NCI-H1105 (cell line): ENCODE results near the gene CCER1.
"Not testable (repeated sequence)": the region's sequence is repeated elsewhere in the genome, so short reads cannot be mapped to it uniquely, and the experiment has no call there.

ENCODE experiments used
- DNase-seq: peaks from one replicate; lab custom pipeline; 2025; lab: John Stamatoyannopoulos, UW

The CCER1 gene, protein sequence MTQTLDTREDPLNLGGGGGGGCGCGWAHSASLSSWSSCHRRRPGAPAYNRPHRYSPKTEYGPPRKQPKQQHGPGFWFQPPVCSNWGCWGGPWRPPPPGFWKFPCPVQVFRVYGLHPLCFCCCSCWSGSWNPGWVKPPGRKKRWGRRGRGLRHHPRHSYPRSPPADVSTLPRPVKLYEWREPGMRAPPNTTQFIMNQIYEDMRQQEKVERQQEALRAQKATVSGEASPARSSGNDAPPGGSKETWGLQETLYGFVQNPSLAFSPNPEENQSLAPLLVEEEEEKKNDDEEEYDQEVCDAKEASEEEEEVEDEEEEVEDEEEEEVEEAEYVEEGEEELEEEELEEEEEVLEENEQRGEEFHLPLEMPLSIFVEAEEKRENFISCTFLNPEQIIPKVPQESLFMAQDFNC

DNA sequence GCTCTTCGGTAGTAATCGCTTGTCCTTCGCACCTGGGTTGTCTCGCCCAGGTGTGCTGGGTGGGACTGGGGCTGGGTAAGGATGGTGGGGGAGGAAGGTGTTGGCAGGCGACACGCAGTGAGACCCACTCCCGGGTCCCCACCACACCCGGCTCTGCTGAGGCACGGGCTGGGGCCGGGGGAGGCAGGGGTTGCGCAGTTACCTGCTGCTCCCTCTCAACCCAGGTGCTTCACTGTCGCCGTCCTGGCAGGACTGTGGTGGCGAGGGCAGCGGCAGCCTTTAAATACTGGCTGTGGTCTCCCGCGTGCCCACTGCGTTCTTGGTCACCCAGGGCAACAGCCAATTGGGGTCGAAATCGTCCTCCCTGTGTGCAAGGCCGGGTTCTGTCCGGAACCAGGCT is at the start of gene CCER1:
CCER1 (minus strand) TSS at position 256 of the 400 bp plus-strand sequence. CDS start 434 bp downstream, outside the sequence.
- DNase-seq, result no peak

DNA sequence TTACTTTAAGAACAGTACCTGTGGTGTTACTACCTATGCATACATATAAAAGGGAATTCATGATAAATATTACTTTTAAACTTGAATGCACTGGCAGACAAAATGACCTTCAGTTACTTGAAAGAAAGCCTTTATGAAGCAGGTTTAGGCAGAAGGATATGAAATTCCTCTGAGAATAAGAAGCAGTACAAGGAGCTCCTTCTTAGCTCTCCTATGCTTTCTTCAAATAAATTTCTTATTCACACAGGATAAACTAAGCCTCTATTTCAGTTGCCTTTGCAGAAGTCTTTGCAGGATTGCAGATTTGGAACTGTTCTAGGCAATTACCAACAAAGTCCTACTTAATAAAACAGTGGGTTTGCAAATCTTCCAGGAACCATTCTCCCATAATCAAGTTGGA is 48.8 kb upstream of the CCER1 start:
- no peak for DNase-seq

DNA sequence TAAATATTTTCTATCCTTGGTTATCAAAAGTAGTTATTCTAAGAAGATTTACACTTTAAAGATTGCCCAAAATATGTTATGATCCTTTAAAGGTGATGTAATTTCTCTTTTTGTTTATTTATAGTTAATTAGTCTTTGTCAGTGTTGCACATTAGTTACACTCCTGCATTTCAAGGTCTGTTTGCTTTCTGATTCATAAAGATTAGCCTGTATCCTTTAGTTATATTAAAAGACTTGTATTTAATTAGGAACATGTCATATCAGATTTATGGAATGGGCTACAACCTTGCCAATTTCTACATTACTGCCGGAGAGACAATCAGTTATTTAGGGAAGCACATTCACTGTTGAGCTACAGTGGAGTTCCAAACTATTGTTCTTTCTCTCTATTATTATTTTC is 46.3 kb upstream of the CCER1 start:
- peak; percentile 58 for DNase-seq

DNA sequence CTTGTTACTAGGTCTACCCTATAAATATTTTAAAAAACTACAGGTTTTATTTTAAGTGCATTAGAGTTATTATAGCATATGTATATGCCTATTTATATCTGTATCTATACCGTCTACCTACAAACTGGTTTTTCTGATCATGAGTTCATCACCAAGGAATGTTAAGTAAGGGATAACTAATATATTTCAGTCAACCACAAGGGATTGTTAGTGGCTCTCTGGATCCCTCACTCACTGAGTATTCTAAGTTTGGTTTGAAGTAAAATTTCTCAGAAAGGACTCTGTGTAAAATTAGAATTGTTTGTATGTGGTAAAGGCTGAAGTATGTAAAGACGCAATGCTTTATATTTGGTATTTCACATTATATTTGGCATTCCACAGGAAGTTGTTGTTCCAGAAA is 45.0 kb upstream of the CCER1 start:
- no peak for DNase-seq

DNA sequence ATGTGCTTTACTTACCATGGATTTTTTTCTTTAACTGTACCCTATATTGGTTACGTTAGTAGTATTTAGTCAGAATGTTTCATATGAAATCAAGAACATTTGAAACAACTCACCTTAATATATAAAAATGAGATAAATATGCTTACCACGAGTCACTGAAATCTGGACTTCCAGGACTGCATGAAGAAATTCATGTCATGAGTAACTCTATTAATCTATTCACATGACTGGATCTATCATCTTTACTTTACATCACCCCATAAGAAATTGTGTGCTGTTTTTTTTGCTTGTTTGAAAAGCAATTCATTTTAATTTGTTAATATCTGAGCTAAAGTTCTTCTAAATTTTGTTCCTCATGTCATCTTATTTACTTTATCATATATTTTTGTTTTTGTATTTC is 44.6 kb upstream of the CCER1 start:
- no peak for DNase-seq

DNA sequence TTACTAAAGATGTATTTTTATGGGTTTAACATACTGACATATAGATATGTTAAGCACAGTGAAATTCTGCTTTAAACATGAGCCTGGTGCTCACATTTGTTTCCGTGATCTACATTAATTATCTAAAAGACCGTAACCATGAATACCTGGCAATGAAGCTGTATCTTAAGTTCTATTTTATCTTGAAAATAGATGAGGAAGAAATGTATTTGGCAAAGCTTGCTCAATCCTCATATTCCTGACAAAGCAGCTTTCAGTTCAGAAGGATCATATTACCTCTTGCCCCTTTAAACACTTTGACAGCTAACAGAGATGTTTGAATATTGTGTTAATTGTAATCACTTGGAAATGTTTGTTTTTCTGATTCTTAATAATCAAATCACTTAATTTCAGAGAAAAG is 40.0 kb upstream of the CCER1 start:
- DNase-seq, result peak; percentile 27

DNA sequence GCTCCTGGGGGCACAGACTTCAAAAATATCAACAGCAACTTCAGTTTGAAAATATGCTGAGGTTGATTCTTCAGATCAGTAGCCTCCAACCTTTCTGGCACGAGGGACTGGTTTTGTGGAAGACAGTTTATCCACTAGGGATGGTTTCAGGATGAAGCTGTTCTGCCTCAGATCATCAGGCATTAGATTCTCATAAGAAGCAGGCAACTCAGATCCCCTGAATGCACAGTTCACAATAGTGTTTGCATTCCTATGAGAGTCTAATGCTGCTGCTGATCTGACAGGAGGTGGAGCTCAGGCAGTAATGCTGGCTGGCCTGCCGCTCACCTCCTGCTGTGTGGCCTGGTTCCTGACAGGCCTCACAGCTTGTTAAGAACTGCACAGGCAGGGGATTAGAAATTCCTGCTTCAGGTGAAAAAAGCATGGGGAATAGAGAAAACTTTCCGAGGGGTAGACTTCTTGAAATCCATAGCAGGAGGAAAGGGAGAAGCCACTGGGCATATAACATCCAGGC is 37.0 kb upstream of the CCER1 start:
- DNase-seq, result no peak

DNA sequence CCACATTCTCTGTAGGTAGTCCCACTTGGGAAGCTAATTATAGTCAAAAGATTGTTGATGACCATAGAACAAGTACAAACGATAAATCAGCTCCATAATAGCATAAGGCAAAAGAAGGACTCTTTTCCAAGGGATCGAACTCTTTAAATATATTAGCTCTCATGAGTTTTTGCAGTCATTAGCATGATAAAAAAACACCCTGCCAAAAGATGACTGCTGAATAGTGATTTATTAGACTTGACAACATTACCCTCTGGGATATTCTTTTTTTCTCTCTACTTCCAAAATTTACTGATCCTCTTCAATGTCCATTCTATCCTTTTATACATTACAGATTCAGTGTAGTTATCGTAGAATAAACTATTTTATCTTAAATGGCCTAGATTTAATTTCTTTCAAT is 35.6 kb upstream of the CCER1 start:
- no peak for DNase-seq

DNA sequence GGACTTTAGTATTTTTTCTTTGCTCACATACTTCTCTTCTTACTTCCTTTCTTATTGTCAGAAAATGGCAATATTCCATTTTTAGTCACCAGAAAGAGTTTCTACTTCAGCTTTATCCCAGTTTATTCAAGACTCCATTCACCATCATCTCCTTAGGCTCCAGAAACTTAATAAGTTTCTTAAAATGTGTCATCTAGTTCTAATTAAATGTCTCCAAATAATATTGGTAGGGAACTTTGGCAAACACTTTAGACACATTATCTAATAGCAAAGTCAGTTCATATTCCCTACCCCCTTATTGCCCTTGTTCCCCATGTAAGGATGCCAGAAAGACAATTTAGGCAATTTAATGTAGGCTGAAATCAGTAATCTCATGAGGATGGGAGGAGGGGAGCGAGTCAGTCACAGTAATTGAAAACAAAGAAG is 34.7 kb upstream of the CCER1 start:
- DNase-seq, result no peak

DNA sequence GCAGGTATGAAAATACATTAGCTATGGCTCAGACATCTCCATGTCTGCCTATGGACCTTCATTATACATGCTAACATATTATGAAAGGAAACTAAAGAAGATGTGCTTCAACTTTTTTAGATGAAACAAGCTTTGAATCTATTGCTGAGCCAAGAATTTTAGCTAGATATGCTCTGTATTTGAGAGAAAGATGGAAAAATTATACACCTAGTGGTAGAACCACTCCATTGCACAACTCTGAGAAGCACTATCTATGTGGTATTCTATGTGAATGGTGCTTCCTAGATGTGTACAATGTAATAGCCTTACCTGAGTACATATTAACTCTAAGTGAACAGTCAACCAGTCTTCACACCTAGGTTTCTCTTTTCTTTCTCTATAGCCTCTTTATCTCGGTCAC is 32.5 kb upstream of the CCER1 start:
- no peak for DNase-seq

DNA sequence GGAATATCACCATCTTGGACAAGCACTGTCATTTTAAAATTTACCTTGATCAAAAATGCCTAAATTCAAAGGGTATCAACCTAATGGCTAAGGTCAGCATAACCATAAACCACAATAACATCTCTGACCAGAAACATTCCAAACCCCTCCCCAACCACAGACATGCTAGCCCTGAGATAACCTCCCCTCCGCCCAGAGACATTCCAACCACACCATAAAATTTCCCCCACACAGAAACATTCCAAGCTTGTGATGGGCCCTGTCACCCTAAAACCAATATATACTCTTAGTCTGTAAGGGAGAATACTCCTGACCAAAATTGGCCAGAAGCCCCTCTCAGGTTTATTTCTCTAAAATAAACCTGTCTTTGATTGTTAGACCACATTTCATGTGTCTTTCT is 32.1 kb upstream of the CCER1 start:
- DNase-seq, result no peak

DNA sequence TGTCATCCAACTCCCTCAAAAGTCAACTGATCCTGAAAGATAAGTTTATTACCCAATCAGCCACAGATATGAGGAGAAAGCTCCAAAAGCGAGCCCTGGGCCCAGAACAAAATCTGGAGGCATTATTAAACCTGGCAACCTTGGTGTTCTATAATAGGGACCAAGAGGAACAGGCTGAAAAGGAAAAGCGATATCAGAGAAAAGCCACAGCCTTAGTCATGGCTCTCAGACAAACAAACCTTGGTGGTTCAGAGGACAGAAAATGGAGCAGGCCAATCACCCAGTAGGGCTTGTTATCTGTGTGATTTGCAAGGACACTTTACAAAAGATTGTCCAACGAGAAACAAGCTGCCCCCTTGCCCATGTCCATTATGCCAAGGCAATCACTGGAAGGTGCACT is 30.4 kb upstream of the CCER1 start:
- not testable (repeated sequence) for DNase-seq

DNA sequence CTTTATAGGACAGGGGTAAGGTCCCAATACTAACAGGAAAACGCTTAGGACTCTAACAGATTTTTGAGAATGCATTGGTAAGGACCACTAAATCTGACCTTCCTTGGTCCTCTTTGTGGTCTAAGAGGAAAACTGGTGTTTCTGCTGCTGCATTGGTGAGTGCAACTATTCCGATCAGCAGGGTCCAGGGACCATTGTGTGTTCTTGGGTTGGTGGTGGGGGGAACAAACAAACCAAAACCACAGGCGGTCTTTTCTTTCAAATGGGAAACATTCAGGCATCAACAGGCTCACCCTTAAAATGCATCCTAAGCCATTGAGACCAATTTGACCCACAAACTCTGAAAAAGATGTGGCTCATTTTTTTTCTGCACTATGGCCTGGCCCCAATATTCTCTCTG is 29.1 kb upstream of the CCER1 start:
- no peak for DNase-seq

DNA sequence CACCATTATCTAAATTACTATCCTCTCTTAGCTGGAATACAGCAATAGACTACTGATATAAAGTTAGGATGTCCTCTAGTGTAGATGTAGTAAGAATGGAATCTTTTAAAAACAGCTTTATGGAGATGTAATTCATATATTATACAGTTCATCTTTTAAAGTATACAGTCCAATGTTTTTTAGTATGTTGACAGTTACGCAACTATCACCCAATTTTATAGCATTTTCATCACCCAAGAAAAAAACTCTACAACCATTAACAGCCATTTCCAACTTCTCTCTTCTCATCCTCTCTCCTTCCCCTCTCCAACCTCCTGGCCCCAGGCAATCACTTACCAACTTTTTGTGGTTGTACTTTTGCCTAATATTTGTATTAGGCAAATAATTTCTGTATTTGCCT is 27.2 kb upstream of the CCER1 start:
- DNase-seq, result no peak

DNA sequence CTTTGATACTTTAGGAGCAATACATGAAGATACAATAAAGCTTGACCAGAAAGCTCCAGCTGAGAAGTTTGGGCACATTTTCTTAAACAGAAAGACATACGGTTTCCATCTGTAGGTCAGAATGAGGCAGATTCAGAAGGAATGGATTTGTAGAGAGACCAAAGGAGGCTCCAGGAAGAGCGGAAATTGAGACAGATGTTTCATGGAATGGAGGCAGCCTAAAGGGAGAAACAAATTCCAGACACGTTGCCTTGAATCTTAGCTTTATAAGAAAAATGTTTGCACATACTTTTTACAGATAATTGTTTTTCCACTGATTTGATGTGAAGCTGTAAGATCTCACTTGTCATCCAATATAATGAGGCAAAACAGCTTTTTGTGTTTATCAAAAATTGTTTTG is 25.0 kb upstream of the CCER1 start:
- no peak for DNase-seq

DNA sequence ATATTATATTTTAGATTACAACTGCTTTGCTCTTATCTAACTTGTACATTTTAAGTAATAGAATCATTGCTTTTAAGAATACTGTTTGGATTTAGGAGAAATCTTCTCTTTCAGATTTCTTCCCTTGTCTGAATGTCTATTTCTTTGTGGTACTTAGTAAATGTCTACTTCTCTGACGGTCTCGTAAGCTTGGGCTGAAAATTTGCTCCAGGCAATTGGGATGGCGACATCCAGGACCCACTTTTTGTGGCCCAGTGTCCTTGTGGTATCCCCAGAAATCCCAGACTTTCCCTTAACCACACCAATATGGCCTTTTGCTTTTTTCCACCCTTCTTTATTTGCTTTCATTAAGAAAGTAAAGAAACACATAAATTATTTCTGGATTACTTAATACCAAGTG is 24.0 kb upstream of the CCER1 start:
- DNase-seq, result no peak

DNA sequence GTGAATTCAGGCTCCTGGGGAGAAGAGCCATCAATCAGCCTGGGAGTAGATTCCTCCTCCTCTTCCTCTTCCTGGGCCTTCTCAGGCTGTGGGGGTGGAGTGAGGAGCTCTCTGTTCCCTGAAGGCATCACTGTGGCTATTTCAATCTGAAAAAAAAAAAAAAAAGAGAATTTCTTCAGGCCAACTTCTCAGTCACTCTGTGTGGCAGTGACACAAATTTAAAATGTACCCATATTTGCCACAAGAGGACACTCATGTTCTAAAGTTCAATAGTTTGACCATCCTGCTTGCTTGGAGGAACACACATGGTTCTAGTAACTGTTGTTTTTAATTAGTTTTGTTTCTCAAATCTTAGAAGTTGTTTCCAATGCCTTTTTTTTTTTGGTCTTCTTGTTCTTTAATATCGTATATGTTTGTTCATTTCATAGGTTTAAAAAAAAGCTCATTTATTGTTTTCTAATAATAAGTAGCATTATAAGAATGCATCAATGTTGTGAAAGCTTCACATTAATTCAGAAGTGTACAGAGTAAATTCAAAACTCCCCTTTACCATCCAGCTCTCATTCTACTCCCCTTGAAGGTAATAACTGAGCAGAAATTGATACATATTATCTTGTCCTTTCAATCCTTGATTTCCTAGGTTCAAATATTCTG is 23.3 kb upstream of the CCER1 start:
- DNase-seq, result peak; percentile 25

DNA sequence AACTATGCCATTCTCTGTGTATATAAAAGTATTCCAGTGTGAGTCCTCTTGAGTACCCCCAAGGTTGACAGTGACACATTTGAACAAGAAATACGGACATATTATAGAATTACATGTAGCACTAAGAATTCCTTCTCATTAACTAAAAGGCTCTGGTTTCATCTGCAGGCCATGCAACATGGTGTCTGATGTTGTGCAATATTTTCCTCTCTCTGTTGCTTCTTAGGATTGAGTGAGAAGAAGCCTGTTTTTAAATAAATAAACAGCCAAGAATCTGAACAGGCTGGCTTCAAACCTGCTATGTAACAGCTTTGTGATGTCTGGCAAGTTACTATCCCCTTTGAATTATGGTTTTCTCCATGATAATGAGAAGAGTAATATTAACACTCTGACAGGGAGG is 22.2 kb upstream of the CCER1 start:
- DNase-seq, result no peak

DNA sequence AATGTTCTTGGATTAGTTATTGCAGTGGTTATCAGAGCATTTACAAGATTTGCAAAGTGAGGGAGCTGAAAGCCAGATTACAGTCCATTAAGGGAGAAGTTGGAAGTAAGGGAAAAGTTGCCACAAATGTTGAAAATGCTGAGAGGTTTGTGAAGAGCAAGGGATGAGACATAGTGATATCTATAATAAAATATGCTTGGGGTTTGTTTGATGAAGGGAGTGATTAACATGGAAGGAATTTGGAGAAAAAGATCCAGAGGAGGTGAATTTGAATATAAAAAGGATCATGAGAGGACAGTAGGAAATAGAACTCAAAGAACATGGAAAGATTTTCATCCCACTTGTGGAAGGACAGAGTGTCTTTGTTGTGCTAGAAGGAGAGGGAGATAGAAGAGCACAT is 19.3 kb upstream of the CCER1 start:
- no peak for DNase-seq

DNA sequence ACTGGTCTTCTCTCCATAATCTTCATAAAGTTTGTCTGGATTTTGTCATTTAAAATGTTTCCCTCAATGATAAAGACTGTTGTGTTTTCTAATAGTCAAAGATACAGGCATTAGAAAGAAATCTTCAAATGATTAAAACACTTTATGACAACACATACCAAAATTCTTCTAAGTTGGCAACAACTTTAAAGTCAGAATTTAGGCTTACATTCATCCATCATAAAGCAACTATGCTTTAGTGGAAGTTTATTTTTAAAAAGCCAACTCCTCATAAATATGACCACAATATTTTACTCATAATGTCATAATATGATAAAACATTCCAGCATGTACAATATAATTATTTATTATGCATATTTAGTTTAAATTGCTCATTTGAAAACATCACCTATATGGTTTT is 17.2 kb upstream of the CCER1 start:
- no peak for DNase-seq

DNA sequence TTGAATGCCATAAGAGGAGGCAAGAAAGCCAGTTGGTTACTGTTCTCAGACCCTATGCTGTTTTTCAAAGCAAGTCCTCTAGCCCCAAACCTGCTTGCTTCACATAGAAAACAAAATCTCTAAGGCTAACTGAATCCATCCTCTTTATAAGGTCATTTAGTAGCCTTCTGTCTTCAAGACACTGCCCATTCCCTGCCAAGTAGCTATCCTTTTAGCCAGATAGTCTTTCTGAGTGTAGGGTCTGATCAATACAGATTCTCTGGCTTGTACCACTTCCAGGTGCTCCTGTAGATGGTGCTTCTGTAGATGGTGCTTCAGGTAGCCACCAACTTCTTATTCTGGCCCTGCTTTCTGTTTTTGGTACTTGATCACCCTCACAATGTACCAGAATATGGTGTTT is 15.9 kb upstream of the CCER1 start:
- no peak for DNase-seq

DNA sequence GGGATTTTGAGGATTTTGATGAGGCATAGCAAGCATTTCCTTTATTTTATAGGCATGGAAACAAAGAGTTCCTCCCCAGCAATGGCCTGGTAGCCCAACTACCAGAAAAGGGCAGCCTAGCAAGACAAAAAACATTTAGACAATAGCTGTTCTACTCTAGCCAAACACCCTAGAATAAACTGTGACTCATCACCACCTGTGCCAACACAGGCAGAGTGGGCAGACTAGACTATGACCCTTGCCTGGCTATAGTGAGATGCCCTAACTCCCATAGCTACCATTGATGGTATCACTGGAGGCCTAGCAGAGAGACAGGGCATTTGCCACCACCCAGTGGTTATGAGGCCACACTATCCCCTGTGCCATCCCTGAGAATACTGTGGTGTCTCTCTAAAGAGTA is 15.5 kb upstream of the CCER1 start:
- no peak for DNase-seq

DNA sequence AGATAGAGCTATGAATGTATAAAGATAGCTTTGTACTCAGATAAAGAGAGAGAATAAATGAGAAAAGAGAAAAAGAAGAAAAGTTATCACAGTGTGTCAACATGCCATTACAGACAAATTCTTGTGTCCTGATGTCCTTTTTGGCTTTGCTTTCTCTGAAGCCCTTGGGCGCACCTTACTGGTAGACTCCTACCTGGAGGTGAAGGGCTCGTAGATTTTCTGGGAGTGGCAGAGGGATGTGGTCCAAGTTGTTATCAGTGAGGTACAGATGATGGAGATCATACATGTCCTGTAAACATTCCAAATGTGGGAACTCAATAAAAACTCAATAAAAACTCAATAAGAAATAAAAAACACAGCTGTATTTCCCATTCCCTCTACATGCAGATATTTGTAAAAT is 14.9 kb upstream of the CCER1 start:
- DNase-seq, result no peak

DNA sequence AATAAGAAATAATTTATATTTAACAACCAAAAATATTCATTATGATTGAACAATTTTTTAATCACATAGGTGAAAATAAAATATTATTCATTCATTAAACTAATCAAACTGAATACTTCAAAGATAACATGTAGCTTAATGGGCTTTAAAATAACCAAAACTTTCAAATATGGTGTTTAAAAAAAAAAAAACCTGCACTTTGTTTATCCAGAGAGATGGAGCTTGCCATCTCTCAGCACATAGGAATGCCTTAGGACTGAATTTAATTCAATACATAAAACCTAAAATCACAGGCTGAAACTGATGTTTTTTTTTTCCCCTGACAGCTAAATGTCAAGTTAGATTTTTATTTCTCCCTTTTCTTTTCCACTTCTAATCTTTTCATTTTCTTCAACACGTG is 14.4 kb upstream of the CCER1 start:
- DNase-seq, result no peak
